H1 (cell line): Measurements from ENCODE around the gene RELB. TPM values are rescaled to one million over a fixed set of nuclear protein-coding genes. Genes with fewer than 3 reads are reported as not detected.

ENCODE experiments used
- CTCF ChIA-PET: fragments of 300-600 bp; sonication (Branson Sonifier 250); formaldehyde crosslinking; loops from one replicate; lab custom pipeline; 2021; ENCODE audit not compliant: partially characterized antibody; lab: Charles Lee
- POLR2A ChIA-PET: fragments of 300-600 bp; sonication (Branson Sonifier 250); formaldehyde crosslinking; loops from one replicate; lab custom pipeline; 2021; ENCODE audit warnings: inconsistent platforms; ENCODE audit not compliant: partially characterized antibody; lab: Charles Lee
- DNase-seq, 2 experiments: peaks; one replicate each; pipeline versions ENCODE4 v3.0.0 to v3.0.0-alpha.2; 2010 to 2022; ENCODE audit warnings: low spot score in 2 of 2, low read depth in 1 of 2, mixed read lengths in 1 of 2
- FAIRE-seq: peaks from 2 replicates; lab custom pipeline; 2011; peaks lifted over from hg19 to GRCh38; lab: Jason Lieb, UNC
- H2AFZ ChIP-seq: 2 replicates; pipeline ENCODE4 v1.8.1; 2012; ENCODE audit warnings: low read length, inconsistent platforms
- H2AK5ac ChIP-seq: 2 replicates; pipeline ENCODE4 v1.6.1; 2013; ENCODE audit warnings: low read depth, low read length
- H2BK120ac ChIP-seq: replicated peaks from 2 replicates; pipeline ENCODE3; 2013; ENCODE audit warnings: low read depth, low read length, inconsistent platforms
- H2BK12ac ChIP-seq: 2 replicates; pipeline ENCODE4 v1.6.1; 2013; ENCODE audit warnings: low read depth, low read length
- H2BK15ac ChIP-seq: 2 replicates; pipeline ENCODE4 v1.6.1; 2013; ENCODE audit warnings: low read length
- H2BK20ac ChIP-seq: 2 replicates; pipeline ENCODE4 v1.6.1; 2013; ENCODE audit warnings: low read length
- H2BK5ac ChIP-seq: 2 replicates; pipeline ENCODE4 v1.6.1; 2013; ENCODE audit warnings: low read depth, low read length
- H3K14ac ChIP-seq: 2 replicates; pipeline ENCODE4 v1.6.1; 2013; ENCODE audit warnings: inconsistent platforms; ENCODE audit not compliant: insufficient read length
- H3K18ac ChIP-seq: 2 replicates; pipeline ENCODE4 v1.6.1; 2013; ENCODE audit warnings: low read length; ENCODE audit errors: extremely low read depth
- H3K23ac ChIP-seq: 2 replicates; pipeline ENCODE4 v1.6.1; 2013; ENCODE audit warnings: inconsistent platforms; ENCODE audit not compliant: insufficient read length
- H3K23me2 ChIP-seq: 2 replicates; pipeline ENCODE4 v1.6.1; 2013; ENCODE audit warnings: low read depth, low read length
- H3K27ac ChIP-seq: 2 replicates; pipeline ENCODE4 v1.6.1; 2011; ENCODE audit warnings: low read depth, low read length, inconsistent platforms
- H3K27me3 ChIP-seq, 4 experiments: replicated peaks in 1 of 4; 1 replicate in 1 of 4; 2 replicates in 3 of 4; pipeline versions ENCODE4 v1.6.1 to v1.8.1; 2011 to 2013; ENCODE audit warnings: low read length in 3 of 4, mild to moderate bottlenecking in 3 of 4, inconsistent platforms in 2 of 4, mixed read lengths in 2 of 4, moderate library complexity in 1 of 4; ENCODE audit not compliant: control insufficient read depth in 3 of 4, insufficient read depth in 3 of 4; ENCODE audit errors: extremely low read depth in 1 of 4
- H3K36me3 ChIP-seq, 4 experiments: 2 replicates each; pipeline versions ENCODE4 v1.6.1 to v1.8.1; 2011 to 2013; ENCODE audit warnings: mild to moderate bottlenecking in 4 of 4, low read length in 3 of 4, moderate library complexity in 2 of 4, control low read depth in 1 of 4, inconsistent platforms in 1 of 4; ENCODE audit not compliant: insufficient read depth in 4 of 4, control insufficient read depth in 2 of 4
- H3K4ac ChIP-seq: replicated peaks from 2 replicates; pipeline ENCODE3; 2013; ENCODE audit warnings: low read length, low read depth, mixed read lengths, inconsistent platforms; ENCODE audit not compliant: insufficient read length
- H3K4me1 ChIP-seq, 4 experiments: replicated peaks in 1 of 4; 1 replicate in 1 of 4; 2 replicates in 3 of 4; pipeline versions ENCODE4 v1.6.1 to v1.8.1; 2011 to 2013; ENCODE audit warnings: low read length in 3 of 4, inconsistent platforms in 2 of 4, mixed read lengths in 1 of 4; ENCODE audit not compliant: insufficient read depth in 4 of 4, control insufficient read depth in 3 of 4
- H3K4me2 ChIP-seq, 2 experiments: 2 replicates each; pipeline versions ENCODE4 v1.6.1 to v1.8.1; 2011 to 2013; ENCODE audit warnings: low read depth in 2 of 2, low read length in 2 of 2, control low read depth in 1 of 2, inconsistent platforms in 1 of 2, mild to moderate bottlenecking in 1 of 2; ENCODE audit not compliant: insufficient read depth in 1 of 2
- H3K4me3 ChIP-seq, 4 experiments: fragments of 200-600, 300-600 bp in 1 of 4; sonication (generic), shearing (Covaris generic), sonication (Bioruptor Twin) in 1 of 4; 2 replicates each; pipeline versions ENCODE4 v1.5.1 to v1.8.1; 2011 to 2016; ENCODE audit warnings: low read length in 4 of 4, low read depth in 3 of 4, control low read depth in 2 of 4, inconsistent platforms in 2 of 4, mild to moderate bottlenecking in 2 of 4, mixed read lengths in 1 of 4, moderate library complexity in 1 of 4; ENCODE audit not compliant: insufficient read depth in 2 of 4; ENCODE audit errors: extremely low read depth in 1 of 4
- H3K56ac ChIP-seq: replicated peaks from 2 replicates; pipeline ENCODE3; 2013; ENCODE audit warnings: low read depth, mild to moderate bottlenecking, mixed read lengths, low read length, inconsistent platforms; ENCODE audit not compliant: insufficient read length
- H3K79me1 ChIP-seq: 2 replicates; pipeline ENCODE4 v1.6.1; 2013; ENCODE audit warnings: low read depth, low read length, control low read depth
- H3K79me2 ChIP-seq, 2 experiments: 2 replicates each; pipeline versions ENCODE4 v1.6.1 to v1.8.1; 2012 to 2013; ENCODE audit warnings: low read length in 2 of 2, mild to moderate bottlenecking in 2 of 2, inconsistent platforms in 1 of 2; ENCODE audit not compliant: insufficient read depth in 2 of 2, control insufficient read depth in 1 of 2
- H3K9ac ChIP-seq, 4 experiments: replicated peaks in 1 of 4; 1 replicate in 1 of 4; 2 replicates in 3 of 4; pipeline versions ENCODE4 v1.6.1 to v1.8.1; 2011 to 2013; ENCODE audit warnings: low read depth in 3 of 4, low read length in 3 of 4, control low read depth in 2 of 4, mild to moderate bottlenecking in 2 of 4, moderate library complexity in 2 of 4, inconsistent platforms in 1 of 4; ENCODE audit errors: extremely low read depth in 1 of 4
- H3K9me3 ChIP-seq, 2 experiments: 2 replicates each; pipeline versions ENCODE4 v1.6.1 to v1.8.1; 2012 to 2013; ENCODE audit warnings: mild to moderate bottlenecking in 2 of 2, moderate library complexity in 2 of 2, control low read depth in 1 of 2, inconsistent platforms in 1 of 2, low read depth in 1 of 2, low read length in 1 of 2, mixed read lengths in 1 of 2; ENCODE audit not compliant: insufficient read depth in 2 of 2
- H4K20me1 ChIP-seq, 2 experiments: replicated peaks in 1 of 2; 2 replicates each; pipeline versions ENCODE3 to v1.8.1; 2011 to 2013; ENCODE audit warnings: inconsistent platforms in 2 of 2, low read length in 2 of 2, mild to moderate bottlenecking in 1 of 2; ENCODE audit not compliant: insufficient read depth in 2 of 2, control insufficient read depth in 1 of 2
- H4K5ac ChIP-seq: 2 replicates; pipeline ENCODE4 v1.6.1; 2013; ENCODE audit warnings: low read length, low read depth, mixed read lengths, inconsistent platforms; ENCODE audit not compliant: insufficient read length
- H4K8ac ChIP-seq: 2 replicates; pipeline ENCODE4 v1.8.0; 2013; ENCODE audit warnings: mild to moderate bottlenecking, moderate library complexity, low read length, inconsistent platforms; ENCODE audit not compliant: insufficient read depth; ENCODE audit errors: extremely low read depth
- H4K91ac ChIP-seq: replicated peaks from 2 replicates; pipeline ENCODE3; 2013; ENCODE audit warnings: low read length, mixed read lengths, inconsistent platforms; ENCODE audit not compliant: insufficient read length
- BRCA1 ChIP-seq: IDR thresholded peaks from 2 replicates; pipeline ENCODE4 v1.6.1; 2012; ENCODE audit warnings: low read depth, low read length, improper control_type of control experiment
- CBX8 ChIP-seq: fragments of 300-800, 300-1000 bp; sonication (generic); IDR thresholded peaks from 2 replicates; pipeline ENCODE4 v1.7.1; 2016; ENCODE audit warnings: low read depth, low read length, borderline replicate concordance
- CHD2 ChIP-seq: IDR thresholded peaks from 2 replicates; pipeline ENCODE4 v1.6.1; 2012; ENCODE audit warnings: low read length, improper control_type of control experiment
- CREB1 ChIP-seq: IDR thresholded peaks from 2 replicates; pipeline ENCODE4 v1.6.1; 2012; ENCODE audit warnings: inconsistent platforms
- CTBP2 ChIP-seq: IDR thresholded peaks from 2 replicates; pipeline ENCODE4 v1.7.0; 2011; ENCODE audit warnings: borderline replicate concordance, mild to moderate bottlenecking, moderate library complexity, mixed read lengths, low read length; ENCODE audit not compliant: insufficient read depth, insufficient read length
- EP300 ChIP-seq, 2 experiments: IDR thresholded peaks; 1 replicate in 1 of 2; 2 replicates in 1 of 2; pipeline ENCODE4 v1.6.1; 2011 to 2012; ENCODE audit warnings: low read depth in 2 of 2, low read length in 2 of 2, mild to moderate bottlenecking in 2 of 2, borderline replicate concordance in 1 of 2, inconsistent platforms in 1 of 2, moderate library complexity in 1 of 2
- RFX5 ChIP-seq: IDR thresholded peaks from 2 replicates; pipeline ENCODE4 v1.6.1; 2011; ENCODE audit warnings: low read depth, low read length, improper control_type of control experiment, borderline replicate concordance
- SRF ChIP-seq: IDR thresholded peaks from 2 replicates; pipeline ENCODE4 v1.6.1; 2011; ENCODE audit warnings: mild to moderate bottlenecking, low read depth, low read length, moderate library complexity
- TAF7 ChIP-seq: optimal IDR thresholded peaks from 2 replicates; pipeline ENCODE3; 2011; ENCODE audit warnings: low read depth, mild to moderate bottlenecking, inconsistent platforms, low read length, moderate library complexity, borderline replicate concordance
- WGBS, 2 experiments: shearing (Covaris generic) in 1 of 2; methylation state at CpG; one replicate each; pipeline versions ENCODE4 v1.1.6 to v1.1.7; 2013 to 2015; ENCODE audit warnings: low lambda C conversion rate in 2 of 2, mixed read lengths in 2 of 2, inconsistent platforms in 1 of 2, low coverage in 1 of 2, missing lambda C conversion rate in 1 of 2; ENCODE audit not compliant: insufficient replicate concordance in 2 of 2, insufficient coverage in 1 of 2, insufficient read length in 1 of 2; ENCODE audit errors: extremely low coverage in 1 of 2, missing lambda C conversion rate in 1 of 2; 5-methylcytosine and 5-hydroxymethylcytosine counted together
- polyA plus RNA-seq, 7 experiments: library from polyadenylated mRNA; depleted of rRNA in 3 of 7; stranded (reverse) in 5 of 7; unstranded in 2 of 7; fragments of >200 nt in 5 of 7; fragments of 200-250 nt in 2 of 7; gene quantifications; 1 replicate in 5 of 7; 2 replicates in 1 of 7; 4 replicates in 1 of 7; pipeline versions ENCODE4 v1.2.1 to v1.2.3, GENCODE V29; 2011 to 2013; ENCODE audit warnings: missing spikeins in 2 of 7, mixed read lengths in 2 of 7
- total RNA-seq: library from RNA; stranded (reverse); fragmentation: NEBNext Ultra II Directional; extraction: Animal tissue kit (Norgen Biotek cat#: 25700); gene quantifications from 2 replicates; pipeline ENCODE4 v1.2.1, GENCODE V29; 2021

Gene RELB
- total and polyA plus RNA-seq, 2 of the 8 experiments (the other 6 are each of a cell fraction or from before 2014, with no cell fraction given) = 10.0 to 13.1 TPM

- H3K4me3 ChIP-seq = no peak overlapping the region
- TF ChIP-seq CBX8 = no peak
- no peak for TF ChIP-seq RFX5
- no peak for TF ChIP-seq BRCA1
- no peak for TF ChIP-seq CHD2
- TF ChIP-seq SRF = no peak
- no peak for TF ChIP-seq CTBP2
- no peak for TF ChIP-seq CREB1
- TF ChIP-seq TAF7 = no peak
- no peak for TF ChIP-seq EP300 (IDR thresholded peaks at IDR 0.05; ENCODE audit: borderline replicate concordance in 1 of 2, low read depth in 2 of 2, low read length in 2 of 2)
- peaks cover 0 to 4% (median 1%) of the 10 kb centered on the region in 4 experiments; a peak in 4 of 7 replicates for H3K4me1 ChIP-seq
- H4K20me1 ChIP-seq = peaks cover 10 to 17% of the 10 kb centered on the region in 2 experiments
- no peak overlapping the region for H2BK15ac ChIP-seq
- no peak overlapping the region for H4K5ac ChIP-seq
- H3K4ac ChIP-seq = no peak overlapping the region
- no peak for DNase-seq
- no peak overlapping the region for H3K27ac ChIP-seq
- no peaks in the 10 kb centered on the region for H3K79me2 ChIP-seq
- no peak overlapping the region for H3K4me2 ChIP-seq
- H2AK5ac ChIP-seq = no peak overlapping the region
- H4K91ac ChIP-seq = no peak overlapping the region
- peaks cover 4% of the 10 kb centered on the region; the same call in 1 of the 2 replicates for H3K79me1 ChIP-seq
- WGBS, 2 experiments = 86% methylated on average over 4 of the region's 4 CpGs; no CpG with 5 or more reads in 1 of the 2 experiments
- H3K27me3 ChIP-seq = no peaks in the 10 kb centered on the region
- ChIA-PET POLR2A (interaction anchor here (0.8 to 2.9 kb wide), 4 partner anchors 10 to 167 kb away, joined by 3 to 13 read pairs (median 3); partner anchors contain the start of gene PPP1R37), CTCF (interaction anchor here (1.2 to 3.5 kb wide), 5 partner anchors 10 to 178 kb away, joined by 3 to 9 read pairs (median 5); partner anchors contain the start of gene APOC2)
- no peak overlapping the region for H3K56ac ChIP-seq
- peaks cover 2% of the 10 kb centered on the region; the same call in 1 of the 2 replicates for H3K23me2 ChIP-seq
- no peak overlapping the region for H3K9ac ChIP-seq
- no peak for FAIRE-seq
- peaks cover 9 to 65% (median 43%) of the 10 kb centered on the region in 4 experiments; a peak in 7 of 8 replicates for H3K36me3 ChIP-seq
- no peak overlapping the region for H3K14ac ChIP-seq
- no peak overlapping the region for H2BK5ac ChIP-seq
- no peaks in the 10 kb centered on the region; a peak in 1 of 4 replicates for H3K9me3 ChIP-seq
- no peak overlapping the region for H3K18ac ChIP-seq
- H2BK20ac ChIP-seq = no peak overlapping the region
- no peak overlapping the region for H2AFZ ChIP-seq
- no peak overlapping the region for H3K23ac ChIP-seq
- no peak overlapping the region for H2BK120ac ChIP-seq
- no peak overlapping the region for H2BK12ac ChIP-seq
- no peak overlapping the region for H4K8ac ChIP-seq
Observed at GRCh38 chr19:45061965-45062364, 60.7 kb downstream of the RELB start.
